Hepatocyte (in vitro differentiated cells): ENCODE measurements around the gene CX3CR1. TPM values are rescaled to one million over a fixed set of nuclear protein-coding genes. Genes with fewer than 3 reads are reported as not detected.

Experiments
- DNase-seq: peaks from one replicate; pipeline ENCODE4 v3.0.0-alpha.2; 2016; ENCODE audit warnings: low spot score
- H2AFZ ChIP-seq: fragments of 200-600 bp; sonication (generic); 2 replicates; pipeline ENCODE4 v1.6.0; 2016; ENCODE audit warnings: antibody characterized with exemption, mild to moderate bottlenecking
- H3K27ac ChIP-seq: fragments of 200-600 bp; sonication (generic); 2 replicates; pipeline ENCODE4 v1.5.1; 2016; ENCODE audit warnings: mild to moderate bottlenecking
- H3K27me3 ChIP-seq: fragments of 200-600 bp; sonication (generic); 2 replicates; pipeline ENCODE4 v1.6.1; 2016
- H3K36me3 ChIP-seq: fragments of 200-600 bp; sonication (generic); replicated peaks from 2 replicates; pipeline ENCODE4 v1.5.1; 2016; ENCODE audit warnings: low read depth; ENCODE audit not compliant: insufficient read depth
- H3K4me1 ChIP-seq: fragments of 200-600 bp; sonication (generic); 2 replicates; pipeline ENCODE4 v1.5.1; 2016; ENCODE audit warnings: mild to moderate bottlenecking, moderate library complexity; ENCODE audit not compliant: insufficient read depth
- H3K4me2 ChIP-seq: fragments of 200-600 bp; sonication (generic); 2 replicates; pipeline ENCODE4 v1.6.0; 2016
- H3K4me3 ChIP-seq: fragments of 200-600 bp; sonication (generic); 2 replicates; pipeline ENCODE4 v1.5.1; 2016; ENCODE audit warnings: mild to moderate bottlenecking
- H3K79me2 ChIP-seq: fragments of 200-600 bp; sonication (generic); 2 replicates; pipeline ENCODE4 v1.6.0; 2017; ENCODE audit warnings: mild to moderate bottlenecking
- H3K9me2 ChIP-seq: fragments of 200-600 bp; sonication (generic); replicated peaks from 2 replicates; pipeline ENCODE4 v1.6.0; 2017; ENCODE audit warnings: mild to moderate bottlenecking; ENCODE audit not compliant: insufficient read depth
- H3K9me3 ChIP-seq: fragments of 200-600 bp; sonication (generic); 2 replicates; pipeline ENCODE4 v1.5.1; 2016; ENCODE audit warnings: low read depth, mild to moderate bottlenecking
- H4K20me1 ChIP-seq: fragments of 200-600 bp; sonication (generic); 2 replicates; pipeline ENCODE4 v1.6.0; 2016; ENCODE audit warnings: mild to moderate bottlenecking; ENCODE audit not compliant: insufficient read depth, poor library complexity, severe bottlenecking
- EZH2 ChIP-seq: fragments of 200-600 bp; sonication (generic); IDR thresholded peaks from 2 replicates; pipeline ENCODE4 v1.6.1; 2016; ENCODE audit warnings: antibody characterized with exemption, mild to moderate bottlenecking, borderline replicate concordance
- EZH2phosphoT487 ChIP-seq: fragments of 200-600 bp; sonication (generic); IDR thresholded peaks from one replicate; pipeline ENCODE4 v1.6.1; 2018; ENCODE audit warnings: antibody characterized with exemption, mild to moderate bottlenecking, low read depth, moderate library complexity; ENCODE audit not compliant: unreplicated experiment, severe bottlenecking
- WGBS: methylation state at CpG from one replicate; pipeline ENCODE4 v1.1.6; 2016; ENCODE audit warnings: low lambda C conversion rate; ENCODE audit errors: missing lambda C conversion rate; 5-methylcytosine and 5-hydroxymethylcytosine counted together
- polyA plus RNA-seq: library from polyadenylated mRNA; unstranded; fragments of >200 nt; fragmentation: Nextera tagmentation; extraction: Ambion mirVana; gene quantifications from 2 replicates; pipeline ENCODE4 v1.2.1, GENCODE V29; 2016
- total RNA-seq: library from RNA; depleted of rRNA; stranded (reverse); fragments of >200 nt; gene quantifications from 2 replicates; pipeline ENCODE4 v1.2.3, GENCODE V29; 2014
- TF ChIP-seq, protein P1 (sequence below): fragments of 200-600 bp; sonication (generic); IDR thresholded peaks from 2 replicates; pipeline ENCODE4 v1.5.1; 2016; ENCODE audit warnings: antibody characterized with exemption, mild to moderate bottlenecking; ENCODE audit not compliant: poor library complexity

CX3CR1 gene
- total and polyA plus RNA-seq, 2 experiments from 2014 or later, result 0.70 TPM; not detected in 1

DNA sequence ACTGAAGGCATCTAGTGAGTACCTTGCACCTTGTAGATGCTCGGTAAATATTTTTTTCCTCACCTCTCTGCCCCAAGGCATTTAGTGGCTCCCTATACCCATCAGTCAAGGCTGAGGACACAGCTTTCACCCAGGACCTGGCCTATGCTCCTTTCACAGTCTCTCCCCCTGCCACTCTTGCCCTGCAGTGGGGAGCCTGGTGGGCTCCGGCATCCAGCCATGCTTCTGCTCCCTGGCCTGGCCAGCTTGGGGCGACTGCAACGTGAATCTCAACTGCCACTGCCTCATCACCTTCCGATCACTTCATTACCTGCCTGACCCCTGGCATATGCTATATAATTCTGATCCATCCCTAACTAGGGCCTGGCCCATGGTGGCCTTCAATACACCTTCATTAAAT lies 735 bp upstream of the CX3CR1 start:
- Histone ChIP-seq H3K4me3 (no peak overlapping the region), H3K27ac (no peak overlapping the region), H3K79me2 (no peaks in the 10 kb centered on the region), H3K4me1 (no peaks in the 10 kb centered on the region), H4K20me1 (no peaks in the 10 kb centered on the region), H2AFZ (no peak overlapping the region), H3K4me2 (no peak overlapping the region), H3K27me3 (no peaks in the 10 kb centered on the region), H3K36me3 (no peaks in the 10 kb centered on the region), H3K9me3 (no peaks in the 10 kb centered on the region), H3K9me2 (no peaks in the 10 kb centered on the region)
- WGBS, result 94% methylated on average over 5 of the region's 5 CpGs
- no peak for DNase-seq
- TF ChIP-seq EZH2phosphoT487, result no peak
- TF ChIP-seq, protein P1, sequence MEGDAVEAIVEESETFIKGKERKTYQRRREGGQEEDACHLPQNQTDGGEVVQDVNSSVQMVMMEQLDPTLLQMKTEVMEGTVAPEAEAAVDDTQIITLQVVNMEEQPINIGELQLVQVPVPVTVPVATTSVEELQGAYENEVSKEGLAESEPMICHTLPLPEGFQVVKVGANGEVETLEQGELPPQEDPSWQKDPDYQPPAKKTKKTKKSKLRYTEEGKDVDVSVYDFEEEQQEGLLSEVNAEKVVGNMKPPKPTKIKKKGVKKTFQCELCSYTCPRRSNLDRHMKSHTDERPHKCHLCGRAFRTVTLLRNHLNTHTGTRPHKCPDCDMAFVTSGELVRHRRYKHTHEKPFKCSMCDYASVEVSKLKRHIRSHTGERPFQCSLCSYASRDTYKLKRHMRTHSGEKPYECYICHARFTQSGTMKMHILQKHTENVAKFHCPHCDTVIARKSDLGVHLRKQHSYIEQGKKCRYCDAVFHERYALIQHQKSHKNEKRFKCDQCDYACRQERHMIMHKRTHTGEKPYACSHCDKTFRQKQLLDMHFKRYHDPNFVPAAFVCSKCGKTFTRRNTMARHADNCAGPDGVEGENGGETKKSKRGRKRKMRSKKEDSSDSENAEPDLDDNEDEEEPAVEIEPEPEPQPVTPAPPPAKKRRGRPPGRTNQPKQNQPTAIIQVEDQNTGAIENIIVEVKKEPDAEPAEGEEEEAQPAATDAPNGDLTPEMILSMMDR, result no peak
- TF ChIP-seq EZH2, result no peak

DNA sequence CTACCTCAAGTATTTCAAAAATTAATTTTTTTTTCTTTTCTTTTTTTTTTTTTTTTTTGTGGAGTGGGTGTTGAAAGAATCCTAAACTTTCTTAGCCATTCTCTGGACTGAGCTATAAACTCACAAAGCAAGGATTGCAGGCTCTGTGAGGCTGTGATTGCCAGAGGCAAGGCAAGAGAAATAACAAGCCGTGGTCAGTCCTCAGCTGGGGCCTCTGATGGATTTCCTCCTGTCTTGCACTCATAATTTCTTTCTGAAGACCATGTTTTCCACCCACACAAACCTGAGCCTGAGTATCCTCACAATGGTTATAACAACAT lies 1.3 kb downstream of the CX3CR1 start:
- H3K79me2 ChIP-seq, result no peaks in the 10 kb centered on the region
- H3K27ac ChIP-seq, result no peak overlapping the region
- 35% methylated on average over 1 of the region's 1 CpG for WGBS
- no peaks in the 10 kb centered on the region for H4K20me1 ChIP-seq
- DNase-seq, result no peak
- no peaks in the 10 kb centered on the region for H3K9me2 ChIP-seq
- no peaks in the 10 kb centered on the region for H3K27me3 ChIP-seq
- no peak overlapping the region for H3K4me2 ChIP-seq
- no peaks in the 10 kb centered on the region for H3K36me3 ChIP-seq
- H3K4me3 ChIP-seq, result no peak overlapping the region
- no peaks in the 10 kb centered on the region for H3K4me1 ChIP-seq
- TF ChIP-seq, protein P1, result no peak
- TF ChIP-seq EZH2 (no peak), EZH2phosphoT487 (no peak)
- H3K9me3 ChIP-seq, result no peaks in the 10 kb centered on the region
- H2AFZ ChIP-seq, result no peak overlapping the region

DNA sequence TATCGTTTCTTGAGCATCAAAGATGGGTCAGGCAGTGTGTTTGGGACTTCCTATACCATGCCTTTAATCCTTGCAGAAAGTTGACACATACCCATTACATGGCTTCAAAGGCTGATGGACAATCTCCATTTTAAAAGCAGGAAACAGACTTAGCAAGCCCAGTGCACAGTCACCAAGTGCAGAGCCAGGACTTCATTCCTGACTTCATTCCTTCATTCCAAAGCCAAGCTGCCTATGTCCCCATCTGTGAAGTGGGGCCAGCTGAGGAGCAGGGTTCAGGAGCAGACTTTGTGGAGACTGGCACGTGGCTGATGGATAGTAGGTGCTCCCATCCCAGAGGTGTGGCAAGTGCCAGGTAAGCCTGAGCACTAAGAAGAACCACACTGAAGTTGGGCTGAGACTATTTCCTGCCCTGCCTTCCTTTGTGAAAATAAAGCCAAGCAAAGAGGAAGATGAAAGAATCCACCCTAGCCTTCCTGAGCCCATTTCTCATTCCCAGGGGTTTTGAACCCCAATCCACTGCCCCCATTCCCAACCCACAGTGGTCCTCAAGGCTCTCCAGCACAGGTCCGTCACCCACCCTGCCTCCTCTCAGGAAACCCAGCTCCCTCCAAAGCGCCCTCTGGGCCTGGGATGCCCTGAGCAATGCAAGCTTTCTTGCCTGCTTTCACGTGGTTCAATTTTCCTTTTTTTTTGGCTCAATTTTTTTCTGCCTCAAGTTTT lies 1.8 kb downstream of the CX3CR1 start:
- no peak overlapping the region for H3K27ac ChIP-seq
- no peaks in the 10 kb centered on the region for H3K79me2 ChIP-seq
- no peaks in the 10 kb centered on the region for H3K4me1 ChIP-seq
- H3K9me2 ChIP-seq, result no peaks in the 10 kb centered on the region
- no peak overlapping the region for H2AFZ ChIP-seq
- H3K4me3 ChIP-seq, result no peak overlapping the region
- no peaks in the 10 kb centered on the region for H3K36me3 ChIP-seq
- no peak overlapping the region for H3K4me2 ChIP-seq
- no peak for DNase-seq
- no peaks in the 10 kb centered on the region for H3K9me3 ChIP-seq
- WGBS, result 62% methylated on average over 5 of the region's 5 CpGs
- H3K27me3 ChIP-seq, result no peaks in the 10 kb centered on the region
- TF ChIP-seq EZH2phosphoT487, result no peak
- TF ChIP-seq, protein P1, result no peak
- TF ChIP-seq EZH2, result no peak
- H4K20me1 ChIP-seq, result no peaks in the 10 kb centered on the region

DNA sequence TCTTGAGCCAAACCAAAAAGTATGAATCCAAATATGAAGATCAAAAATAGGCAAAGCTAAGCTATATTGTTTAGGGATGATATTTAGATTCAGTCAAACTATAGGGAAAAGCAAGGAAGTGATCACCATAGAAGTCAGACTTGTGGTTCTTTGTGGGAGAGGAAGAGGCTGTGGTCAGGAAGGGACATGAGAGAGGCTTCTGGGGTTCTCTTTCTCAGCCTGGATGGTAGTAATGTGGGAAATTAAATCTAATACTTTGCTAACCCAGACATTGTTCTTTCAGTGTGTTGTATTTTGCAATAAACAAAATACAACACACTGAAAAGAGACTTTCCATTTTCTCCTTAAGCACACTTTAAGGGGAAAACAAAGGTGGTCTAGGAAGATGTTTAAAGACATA lies 3.1 kb downstream of the CX3CR1 start:
- Histone ChIP-seq H3K27ac (no peak overlapping the region), H3K27me3 (no peaks in the 10 kb centered on the region), H4K20me1 (no peaks in the 10 kb centered on the region), H3K4me1 (no peaks in the 10 kb centered on the region), H3K79me2 (no peaks in the 10 kb centered on the region), H3K4me2 (no peak overlapping the region), H3K9me2 (no peaks in the 10 kb centered on the region), H3K4me3 (no peak overlapping the region), H2AFZ (no peak overlapping the region), H3K9me3 (no peaks in the 10 kb centered on the region), H3K36me3 (no peaks in the 10 kb centered on the region)
- DNase-seq, result no peak
- TF ChIP-seq EZH2 (no peak), EZH2phosphoT487 (no peak)
- TF ChIP-seq, protein P1, result no peak
